ENCODE data around the gene HEPHL1. TPM values are rescaled to one million over a fixed set of nuclear protein-coding genes. Genes with fewer than 3 reads are reported as not detected.

The HEPHL1 gene
- total RNA-seq, 1 donor from 2014 or later = not detected

- Histone ChIP-seq H3K36me3 (no peaks in the 10 kb centered on the region), H3K9me3 (no peaks in the 10 kb centered on the region), H3K27me3 (ENCODE audit: low read depth) (no peaks in the 10 kb centered on the region), H3K27ac (no peak overlapping the region), H3K4me1 (peaks cover 19% of the 10 kb centered on the region), H3K4me3 (no peak overlapping the region)
- DNase-seq (no peak), ATAC-seq (no peak)
- intact Hi-C loops (cut with DNase I) = no loop called here
- TF ChIP-seq, protein P1, sequence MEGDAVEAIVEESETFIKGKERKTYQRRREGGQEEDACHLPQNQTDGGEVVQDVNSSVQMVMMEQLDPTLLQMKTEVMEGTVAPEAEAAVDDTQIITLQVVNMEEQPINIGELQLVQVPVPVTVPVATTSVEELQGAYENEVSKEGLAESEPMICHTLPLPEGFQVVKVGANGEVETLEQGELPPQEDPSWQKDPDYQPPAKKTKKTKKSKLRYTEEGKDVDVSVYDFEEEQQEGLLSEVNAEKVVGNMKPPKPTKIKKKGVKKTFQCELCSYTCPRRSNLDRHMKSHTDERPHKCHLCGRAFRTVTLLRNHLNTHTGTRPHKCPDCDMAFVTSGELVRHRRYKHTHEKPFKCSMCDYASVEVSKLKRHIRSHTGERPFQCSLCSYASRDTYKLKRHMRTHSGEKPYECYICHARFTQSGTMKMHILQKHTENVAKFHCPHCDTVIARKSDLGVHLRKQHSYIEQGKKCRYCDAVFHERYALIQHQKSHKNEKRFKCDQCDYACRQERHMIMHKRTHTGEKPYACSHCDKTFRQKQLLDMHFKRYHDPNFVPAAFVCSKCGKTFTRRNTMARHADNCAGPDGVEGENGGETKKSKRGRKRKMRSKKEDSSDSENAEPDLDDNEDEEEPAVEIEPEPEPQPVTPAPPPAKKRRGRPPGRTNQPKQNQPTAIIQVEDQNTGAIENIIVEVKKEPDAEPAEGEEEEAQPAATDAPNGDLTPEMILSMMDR (IDR thresholded peaks at IDR 0.05) = no peak
Observed at GRCh38 chr11:94125407-94126115, 104.4 kb downstream of the HEPHL1 start.

- Histone ChIP-seq H3K27ac (peak overlapping the region; percentile 95), H3K4me3 (peak overlapping the region; percentile 92)
Observed at GRCh38 chr11:94127638-94128037, 106.5 kb downstream of the HEPHL1 start.

DNA sequence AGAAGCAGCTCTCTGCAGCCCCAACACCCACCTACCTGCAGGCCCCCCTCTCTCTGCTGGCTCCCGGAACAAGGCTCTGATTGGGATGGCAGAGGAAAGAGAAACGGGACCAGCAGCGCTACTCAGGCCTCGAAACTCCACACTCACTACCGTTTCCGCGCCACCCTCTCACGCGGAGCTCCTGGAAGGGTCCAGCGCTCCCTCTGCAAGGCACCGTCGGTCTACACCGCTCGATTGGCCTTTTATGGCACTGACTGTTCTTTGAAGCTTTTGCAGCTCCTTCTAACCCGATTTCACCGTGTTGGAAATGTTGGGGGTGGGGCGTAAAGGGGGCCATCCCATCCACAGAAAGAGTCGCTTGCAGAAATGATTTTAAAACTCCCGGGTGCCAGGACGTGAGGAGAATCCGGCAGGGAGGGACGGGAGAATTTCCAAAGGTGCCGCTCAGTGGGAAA lies 107.2 kb downstream of the HEPHL1 start:
- peak; percentile 22 to 26 for ATAC-seq
- Histone ChIP-seq H3K27ac (peak overlapping the region; percentile 95), H3K36me3 (no peaks in the 10 kb centered on the region), H3K9me3 (no peaks in the 10 kb centered on the region), H3K27me3 (ENCODE audit: low read depth) (no peaks in the 10 kb centered on the region), H3K4me3 (peak overlapping the region; percentile 92), H3K4me1 (peaks cover 37% of the 10 kb centered on the region)
- peak; percentile 57 for DNase-seq
- intact Hi-C loops (cut with DNase I) = no loop called here
- TF ChIP-seq, protein P1 (IDR thresholded peaks at IDR 0.05) = no peak

More at GRCh38 chr11:94127638-94128037, 106.5 kb downstream of the HEPHL1 start:
- Histone ChIP-seq H3K27me3 (ENCODE audit: low read depth) (no peaks in the 10 kb centered on the region), H3K36me3 (no peaks in the 10 kb centered on the region), H3K9me3 (no peaks in the 10 kb centered on the region), H3K4me1 (peaks cover 36% of the 10 kb centered on the region)
- DNase-seq (no peak), ATAC-seq (no peak)
- TF ChIP-seq, protein P1 (IDR thresholded peaks at IDR 0.05) = no peak
- intact Hi-C loops (cut with DNase I) = no loop called here

DNA sequence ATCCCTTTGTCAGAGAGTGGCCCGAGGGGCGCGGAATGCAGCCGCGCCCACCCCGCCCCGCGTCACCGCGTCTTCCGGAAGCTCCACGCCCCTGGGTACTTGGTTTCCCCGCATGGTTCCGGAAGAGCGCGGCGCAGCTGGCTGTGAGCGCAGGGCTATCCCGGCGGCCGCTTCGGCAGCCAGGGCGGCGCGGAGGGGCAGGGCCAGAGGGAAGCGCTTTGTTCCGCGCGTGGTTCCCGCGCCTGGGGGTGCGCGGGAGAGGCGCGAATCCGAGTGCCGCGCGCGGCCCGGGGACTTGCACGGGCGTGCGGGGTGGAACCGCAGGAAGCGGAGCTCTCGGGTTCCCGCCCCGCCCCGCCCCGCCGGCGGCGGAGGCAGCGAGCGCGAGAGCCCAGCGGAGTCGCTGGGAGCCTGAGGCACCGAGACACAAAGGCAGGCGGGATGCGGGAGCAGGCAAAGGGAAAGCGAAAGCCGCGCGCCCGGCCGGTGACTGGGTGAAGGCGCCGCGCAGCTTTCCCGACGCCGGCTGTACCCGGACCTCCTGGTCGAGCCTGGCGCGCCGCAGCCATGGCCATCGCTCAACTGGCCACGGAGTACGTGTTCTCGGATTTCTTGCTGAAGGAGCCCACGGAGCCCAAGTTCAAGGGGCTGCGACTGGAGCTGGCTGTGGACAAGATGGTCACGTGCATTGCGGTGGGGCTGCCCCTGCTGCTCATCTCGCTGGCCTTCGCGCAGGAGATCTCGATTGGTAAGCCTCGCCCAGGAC lies 107.8 kb downstream of the HEPHL1 start, which contains the start of gene PANX1:
Gene PANX1, plus strand, starts transcription at position 96 of the 766 bp plus-strand sequence. Its CDS starts 472 bp downstream, at position 568.
- Histone ChIP-seq H3K27ac (peak within 1 kb of the TSS; percentile 95), H3K36me3 (no peaks in the 10 kb centered on the region), H3K4me3 (peak within 1 kb of the TSS; percentile 92), H3K9me3 (no peaks in the 10 kb centered on the region), H3K27me3 (ENCODE audit: low read depth) (no peaks in the 10 kb centered on the region), H3K4me1 (peaks cover 43% of the 10 kb centered on the region)
- TF ChIP-seq, protein P1 (IDR thresholded peaks at IDR 0.05) = no peak
- intact Hi-C loops (cut with DNase I) = no loop called here
- DNase-seq = peak; percentile 91
- ATAC-seq = peak; percentile 93 to 95

- DNase-seq = no peak
- H3K4me3 ChIP-seq = peak overlapping the region; percentile 92
- H3K27ac ChIP-seq = peak overlapping the region; percentile 95
- H3K4me1 ChIP-seq = peaks cover 51% of the 10 kb centered on the region
- no peak for ATAC-seq
- TF ChIP-seq, protein P1 (IDR thresholded peaks at IDR 0.05) = no peak
- no peaks in the 10 kb centered on the region for H3K9me3 ChIP-seq
- no peaks in the 10 kb centered on the region for H3K27me3 ChIP-seq (ENCODE audit: low read depth)
- intact Hi-C loops (cut with DNase I) = no loop called here
- no peaks in the 10 kb centered on the region for H3K36me3 ChIP-seq
Observed at GRCh38 chr11:94129512-94130297, 108.6 kb downstream of the HEPHL1 start.

All from lower lobe of right lung (tissue), 2 donors.